Prostate gland (tissue), 2 donors: Measurements from ENCODE around the gene MLX.

Source experiments
- POLR2AphosphoS5 ChIP-seq: sonication (generic); formaldehyde crosslinking; IDR thresholded peaks from one replicate; pipeline ENCODE4 v1.6.1; 2017; ENCODE audit warnings: antibody characterized with exemption
- TF ChIP-seq, protein P1 (sequence below), 4 experiments: fragments of 200-600 bp in 2 of 4; fragments of 450-650 bp in 2 of 4; sonication (generic) in 2 of 4; IDR thresholded peaks; 1 replicate in 3 of 4; 2 replicates in 1 of 4; pipeline ENCODE4 v1.5.1; 2016 to 2019; ENCODE audit warnings: antibody characterized with exemption in 4 of 4, mild to moderate bottlenecking in 2 of 4, moderate library complexity in 2 of 4

DNA sequence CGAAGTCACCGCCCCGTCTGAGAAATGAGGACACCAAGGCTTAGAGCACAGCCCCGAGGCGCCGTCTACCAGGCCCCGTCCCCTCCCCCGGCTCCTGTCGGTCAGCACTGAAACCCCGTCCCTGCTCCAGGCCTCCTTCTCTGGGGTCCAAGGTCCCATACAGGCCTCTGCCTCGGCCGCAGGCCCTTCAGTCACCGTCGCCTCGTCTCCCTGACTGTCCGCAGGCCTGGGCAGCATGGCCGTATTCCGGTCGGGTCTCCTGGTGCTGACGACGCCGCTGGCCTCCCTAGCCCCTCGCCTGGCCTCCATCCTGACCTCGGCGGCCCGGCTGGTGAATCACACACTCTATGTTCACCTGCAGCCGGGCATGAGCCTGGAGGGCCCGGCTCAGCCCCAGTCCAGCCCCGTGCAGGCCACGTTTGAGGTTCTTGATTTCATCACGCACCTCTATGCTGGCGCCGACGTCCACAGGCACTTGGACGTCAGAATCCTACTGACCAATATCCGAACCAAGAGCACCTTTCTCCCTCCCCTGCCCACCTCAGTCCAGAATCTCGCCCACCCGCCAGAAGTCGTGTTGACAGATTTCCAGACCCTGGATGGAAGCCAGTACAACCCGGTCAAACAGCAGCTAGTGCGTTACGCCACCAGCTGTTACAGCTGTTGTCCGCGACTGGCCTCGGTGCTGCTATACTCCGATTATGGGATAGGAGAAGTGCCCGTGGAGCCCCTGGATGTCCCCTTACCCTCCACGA, 4.3 kb upstream of the MLX start:
- TF ChIP-seq POLR2AphosphoS5 = no peak
- TF ChIP-seq, protein P1, sequence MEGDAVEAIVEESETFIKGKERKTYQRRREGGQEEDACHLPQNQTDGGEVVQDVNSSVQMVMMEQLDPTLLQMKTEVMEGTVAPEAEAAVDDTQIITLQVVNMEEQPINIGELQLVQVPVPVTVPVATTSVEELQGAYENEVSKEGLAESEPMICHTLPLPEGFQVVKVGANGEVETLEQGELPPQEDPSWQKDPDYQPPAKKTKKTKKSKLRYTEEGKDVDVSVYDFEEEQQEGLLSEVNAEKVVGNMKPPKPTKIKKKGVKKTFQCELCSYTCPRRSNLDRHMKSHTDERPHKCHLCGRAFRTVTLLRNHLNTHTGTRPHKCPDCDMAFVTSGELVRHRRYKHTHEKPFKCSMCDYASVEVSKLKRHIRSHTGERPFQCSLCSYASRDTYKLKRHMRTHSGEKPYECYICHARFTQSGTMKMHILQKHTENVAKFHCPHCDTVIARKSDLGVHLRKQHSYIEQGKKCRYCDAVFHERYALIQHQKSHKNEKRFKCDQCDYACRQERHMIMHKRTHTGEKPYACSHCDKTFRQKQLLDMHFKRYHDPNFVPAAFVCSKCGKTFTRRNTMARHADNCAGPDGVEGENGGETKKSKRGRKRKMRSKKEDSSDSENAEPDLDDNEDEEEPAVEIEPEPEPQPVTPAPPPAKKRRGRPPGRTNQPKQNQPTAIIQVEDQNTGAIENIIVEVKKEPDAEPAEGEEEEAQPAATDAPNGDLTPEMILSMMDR (IDR thresholded peaks at IDR 0.05) = no peak
